ENCODE data around the gene BTRC. TPM values are rescaled to one million over a fixed set of nuclear protein-coding genes. Genes with fewer than 3 reads are reported as not detected.

BTRC gene
- total and polyA plus RNA-seq, 2 donors from 2014 or later: 6.7 to 18.0 TPM

- no peak for TF ChIP-seq CTCF (IDR thresholded peaks at IDR 0.05; ENCODE audit: borderline replicate concordance, extremely low read depth, insufficient read depth)
- Histone ChIP-seq H3K4me1 (ENCODE audit: control insufficient read depth in 2 of 3, insufficient read depth in 2 of 3, low read depth in 1 of 3, low read length in 3 of 3) (no peaks in the 10 kb centered on the region), H3K4me3 (ENCODE audit: low read length in 3 of 3) (no peak overlapping the region), H3K9ac (ENCODE audit: low read length in 3 of 3) (no peak overlapping the region), H3K27me3 (ENCODE audit: control insufficient read depth, insufficient read depth, low read length) (no peaks in the 10 kb centered on the region), H3K9me3 (ENCODE audit: control insufficient read depth in 2 of 3, insufficient read depth in 1 of 3, low read length in 3 of 3) (peaks cover 0 to under 1% (median 0%) of the 10 kb centered on the region in 3 donors), H3K36me3 (ENCODE audit: control insufficient read depth in 2 of 3, insufficient read depth in 3 of 3, low read length in 3 of 3) (peaks cover 0 to 15% (median 2%) of the 10 kb centered on the region in 3 donors), H3K27ac (ENCODE audit: low read depth in 2 of 2, low read length in 2 of 2) (no peak overlapping the region)
- intact Hi-C loops (cut with DNase I): no loop called here
- no peak for FAIRE-seq
- DNase-seq: peak in 2 of 5 donors; percentile 39
These were observed 224.2 kb downstream of the BTRC start for GRCh38 chr10:101578192-101578591.

DNA sequence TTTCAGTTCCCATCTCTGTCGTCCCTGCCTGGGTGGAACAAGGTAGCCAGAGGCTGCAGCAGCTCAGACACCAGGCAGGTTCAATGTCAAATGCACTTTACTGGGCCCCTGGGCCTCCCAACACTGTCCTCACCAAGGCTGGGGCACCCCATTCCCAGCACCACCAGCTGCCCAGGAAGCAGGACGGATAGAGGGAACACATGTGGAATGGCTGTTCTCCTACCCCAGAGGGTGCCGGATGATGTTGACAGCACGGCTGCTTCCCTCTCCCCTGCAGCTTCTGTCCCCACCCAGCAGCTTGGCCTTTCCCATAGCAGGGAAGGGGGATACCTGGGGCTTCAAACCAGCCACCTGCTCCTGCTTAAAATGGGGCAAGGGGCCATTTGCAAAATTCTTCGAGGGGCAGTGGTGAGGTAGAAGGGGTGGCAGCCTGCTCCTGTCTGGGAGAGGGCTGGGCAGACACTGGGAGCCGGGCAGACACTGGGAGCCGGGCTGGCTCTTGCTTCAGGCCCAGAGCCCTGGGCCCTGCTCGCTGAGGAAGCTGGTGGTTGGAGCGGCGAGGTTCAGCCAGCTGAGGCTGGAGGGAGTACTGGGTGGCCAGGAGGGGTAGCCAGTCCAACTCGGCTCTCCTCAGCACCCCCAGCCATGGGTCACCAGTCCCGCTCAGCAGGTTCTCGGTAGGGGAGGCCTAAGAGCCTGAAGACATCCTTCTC lies 225.0 kb downstream of the BTRC start:
- Histone ChIP-seq H3K4me3 (ENCODE audit: low read length in 3 of 3) (no peak overlapping the region), H3K4me1 (ENCODE audit: control insufficient read depth in 2 of 3, insufficient read depth in 2 of 3, low read depth in 1 of 3, low read length in 3 of 3) (no peaks in the 10 kb centered on the region), H3K27ac (ENCODE audit: low read depth in 2 of 2, low read length in 2 of 2) (no peak overlapping the region), H3K36me3 (ENCODE audit: control insufficient read depth in 2 of 3, insufficient read depth in 3 of 3, low read length in 3 of 3) (peaks cover 0 to 16% (median 2%) of the 10 kb centered on the region in 3 donors), H3K9ac (ENCODE audit: low read length in 3 of 3) (no peak overlapping the region), H3K9me3 (ENCODE audit: control insufficient read depth in 2 of 3, insufficient read depth in 1 of 3, low read length in 3 of 3) (no peaks in the 10 kb centered on the region), H3K27me3 (ENCODE audit: control insufficient read depth, insufficient read depth, low read length) (no peaks in the 10 kb centered on the region)
- FAIRE-seq: no peak
- intact Hi-C loops (cut with DNase I): no loop called here
- TF ChIP-seq CTCF (IDR thresholded peaks at IDR 0.05; ENCODE audit: borderline replicate concordance, extremely low read depth, insufficient read depth): no peak
- DNase-seq: peak in 1 of 5 donors; percentile 25

DNA sequence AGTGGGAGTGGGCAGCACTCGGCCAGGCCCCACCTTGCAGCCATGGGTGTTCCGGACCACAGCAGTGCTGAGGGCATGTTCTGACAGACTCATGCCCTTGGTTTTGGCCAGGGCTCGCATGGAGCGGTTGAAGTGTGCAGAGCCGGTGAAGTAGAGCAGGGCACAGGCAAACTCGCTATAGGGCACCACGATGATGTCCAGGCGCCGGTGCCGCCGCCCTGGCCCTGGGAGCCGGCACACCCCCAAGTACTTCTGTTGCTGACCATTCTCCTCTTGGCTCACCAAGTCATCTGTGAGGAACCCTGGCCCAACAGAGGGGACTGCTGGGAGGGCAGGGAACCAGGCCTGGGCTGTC lies 225.5 kb downstream of the BTRC start:
- Histone ChIP-seq H3K9me3 (ENCODE audit: control insufficient read depth in 2 of 3, insufficient read depth in 1 of 3, low read length in 3 of 3) (no peaks in the 10 kb centered on the region), H3K27me3 (ENCODE audit: control insufficient read depth, insufficient read depth, low read length) (no peaks in the 10 kb centered on the region), H3K27ac (ENCODE audit: low read depth in 2 of 2, low read length in 2 of 2) (no peak overlapping the region), H3K4me3 (ENCODE audit: low read length in 3 of 3) (no peak overlapping the region), H3K36me3 (ENCODE audit: control insufficient read depth in 2 of 3, insufficient read depth in 3 of 3, low read length in 3 of 3) (peaks cover 0 to 16% (median 2%) of the 10 kb centered on the region in 3 donors), H3K9ac (ENCODE audit: low read length in 3 of 3) (no peak overlapping the region), H3K4me1 (ENCODE audit: control insufficient read depth in 2 of 3, insufficient read depth in 2 of 3, low read depth in 1 of 3, low read length in 3 of 3) (no peaks in the 10 kb centered on the region)
- FAIRE-seq: no peak
- no peak for TF ChIP-seq CTCF (IDR thresholded peaks at IDR 0.05; ENCODE audit: borderline replicate concordance, extremely low read depth, insufficient read depth)
- DNase-seq: peak in 2 of 5 donors; percentile 21 to 37
- intact Hi-C loops (cut with DNase I): no loop called here

Data from kidney (tissue), 14 donors.